ENCODE measurements around the gene PIK3CD. TPM values are rescaled to one million over a fixed set of nuclear protein-coding genes. Genes with fewer than 3 reads are reported as not detected.

Gene PIK3CD
- total and polyA plus RNA-seq, 2 donors (not counting 3 experiments of a cell fraction or from before 2014, with no cell fraction given), result 3.5 to 5.2 TPM

GRCh38 chr1:9603766-9604753 lies 47.5 kb upstream of the PIK3CD start:
- Histone ChIP-seq H2AFZ (ENCODE audit: low read depth, low read length) (no peak overlapping the region), H3K4me2 (ENCODE audit: insufficient read depth, low read length) (no peak overlapping the region), H4K20me1 (replicated peaks; ENCODE audit: control insufficient read depth, extremely low read depth, insufficient read depth, low read length) (no peaks in the 10 kb centered on the region), H3K9me1 (replicated peaks; ENCODE audit: control insufficient read depth, extremely low read depth, insufficient read depth, low read length) (no peaks in the 10 kb centered on the region), H3K27me3 (ENCODE audit: control insufficient read depth in 2 of 2, insufficient read depth in 2 of 2, low read length in 2 of 2) (no peaks in the 10 kb centered on the region), H3K36me3 (ENCODE audit: control insufficient read depth in 2 of 2, extremely low read depth in 1 of 2, insufficient read depth in 2 of 2, low read length in 2 of 2) (peaks cover 0 to 24% of the 10 kb centered on the region in 2 experiments), H3K9ac (replicated peaks; ENCODE audit: extremely low read depth, insufficient read depth, low read length) (no peak overlapping the region), H3K4me1 (ENCODE audit: control insufficient read depth, extremely low read depth, insufficient read depth, low read length) (no peaks in the 10 kb centered on the region), H3K4me3 (replicated peaks in 1 of 3; ENCODE audit: insufficient read depth in 1 of 3, low read depth in 1 of 3, low read length in 3 of 3) (no peak overlapping the region), H3K27ac (ENCODE audit: insufficient read depth, low read depth, low read length) (no peak overlapping the region), H3K9me3 (replicated peaks; ENCODE audit: control insufficient read depth, insufficient read depth, low read length) (no peaks in the 10 kb centered on the region), H3K79me2 (ENCODE audit: control insufficient read depth, insufficient read depth, low read length) (no peaks in the 10 kb centered on the region)
- ChIA-PET POLR2A (no interaction called here), CTCF (no interaction called here)
- BruUV-seq (replicated peaks), result no TSS peak
- no peak for FAIRE-seq
- intact Hi-C loops (cut with micrococcal nuclease) (no loop called here), dilution Hi-C loops (cut with MboI; ENCODE audit: extremely low pct_ligation_motif_present, low sequenced_read_pairs) (no loop called here)
- DNase-seq (ENCODE audit: low read depth, low spot score), result no peak
- TF ChIP-seq, protein P1, sequence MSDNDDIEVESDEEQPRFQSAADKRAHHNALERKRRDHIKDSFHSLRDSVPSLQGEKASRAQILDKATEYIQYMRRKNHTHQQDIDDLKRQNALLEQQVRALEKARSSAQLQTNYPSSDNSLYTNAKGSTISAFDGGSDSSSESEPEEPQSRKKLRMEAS (IDR thresholded peaks at IDR 0.05; ENCODE audit: insufficient read depth, insufficient read length), result no peak
- TF ChIP-seq FOS (IDR thresholded peaks at IDR 0.05; ENCODE audit: borderline replicate concordance, insufficient read depth, low read length) (no peak), POLR2AphosphoS5 (IDR thresholded peaks at IDR 0.05; ENCODE audit: insufficient read depth, low read depth, low read length) (no peak), MYC (IDR thresholded peaks at IDR 0.05; ENCODE audit: low read depth, low read length) (no peak), EZH2 (IDR thresholded peaks at IDR 0.05; ENCODE audit: borderline replicate concordance, low read depth, low read length, severe bottlenecking) (no peak), GATA2 (IDR thresholded peaks at IDR 0.05; ENCODE audit: insufficient read depth, insufficient read length, low read depth, low read length) (no peak), JUN (IDR thresholded peaks at IDR 0.05; ENCODE audit: borderline replicate concordance, insufficient read depth, insufficient read length, low read depth) (no peak), CTCF (IDR thresholded peaks at IDR 0.05; ENCODE audit: extremely low read depth in 1 of 2, insufficient read depth in 1 of 2, low read depth in 1 of 2, low read length in 2 of 2) (no peak), POLR2A (IDR thresholded peaks at IDR 0.05; ENCODE audit: low read depth, low read length) (no peak)
